Measurements from ENCODE around the gene OR2V2.

- TF ChIP-seq CTCF (IDR thresholded peaks at IDR 0.05; ENCODE audit: poor library complexity, severe bottlenecking) (no peak), EP300 (conservative IDR thresholded peaks at IDR 0.05; ENCODE audit: poor library complexity, severe bottlenecking) (no peak), REST (IDR thresholded peaks at IDR 0.05; ENCODE audit: borderline replicate concordance) (no peak), RAD21 (conservative IDR thresholded peaks at IDR 0.05) (no peak), POLR2AphosphoS5 (IDR thresholded peaks at IDR 0.05) (no peak), EZH2 (IDR thresholded peaks at IDR 0.05; ENCODE audit: borderline replicate concordance, insufficient read depth, low read length, poor library complexity, severe bottlenecking) (no peak), TAF1 (IDR thresholded peaks at IDR 0.05; ENCODE audit: low read depth) (no peak), MXI1 (conservative IDR thresholded peaks at IDR 0.05; ENCODE audit: poor library complexity, severe bottlenecking) (no peak)
These were observed 14.3 kb upstream of the OR2V2 start for GRCh38 chr5:181133083-181133482.
